ENCODE results near the gene RB1. TPM values are rescaled to one million over a fixed set of nuclear protein-coding genes. Genes with fewer than 3 reads are reported as not detected.
A peak's percentile ranks its signal among the peaks of the same experiment; 100 is the strongest.

Gene RB1
- total RNA-seq, 2 donors from 2014 or later, result 18.7 to 20.1 TPM

DNA sequence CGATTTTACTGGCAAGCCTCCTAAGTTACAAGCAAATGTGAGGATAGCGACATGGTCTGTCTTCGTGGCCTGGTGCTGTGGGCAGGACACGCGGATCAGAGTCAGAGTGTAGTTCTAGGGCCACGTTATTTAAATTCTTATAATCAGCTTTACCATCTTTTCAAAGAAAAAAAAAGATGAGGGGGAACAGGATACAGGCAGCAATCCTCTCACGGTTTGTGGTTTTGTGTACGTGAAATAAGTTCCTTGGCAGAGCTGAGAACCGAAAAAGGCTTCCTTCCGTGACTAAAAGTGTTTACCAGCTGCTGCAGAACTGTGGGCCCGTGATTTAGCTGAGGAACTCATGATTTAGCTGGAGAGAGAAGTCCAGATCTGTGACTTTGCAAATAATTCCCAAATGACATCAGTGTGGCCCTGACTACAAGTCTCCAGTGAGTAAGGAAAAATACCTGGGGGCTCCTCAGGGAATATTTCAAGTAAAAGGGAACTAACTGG lies 202.1 kb downstream of the RB1 start:
- no peaks in the 10 kb centered on the region for H3K9me3 ChIP-seq (ENCODE audit: control insufficient read depth, low read length)
- Mint-ChIP-seq H3K9me3 (no peaks in the 10 kb centered on the region), H3K4me1 (peaks cover 19% of the 10 kb centered on the region), H3K27ac (no peak overlapping the region), H3K27me3 (ENCODE audit: insufficient read depth) (peaks cover 44% of the 10 kb centered on the region), H3K4me3 (no peak overlapping the region), H3K36me3 (ENCODE audit: low read depth) (no peaks in the 10 kb centered on the region)
- H3K9ac ChIP-seq (ENCODE audit: extremely low read depth, low read length, poor library complexity, severe bottlenecking), result no peak overlapping the region
- H3K27ac ChIP-seq (ENCODE audit: low read depth, low read length), result no peak overlapping the region
- no peaks in the 10 kb centered on the region for H3K4me1 ChIP-seq (ENCODE audit: control insufficient read depth, insufficient read depth, low read length)
- 90 to 95% methylated on average over 6 to 11 of the region's 11 CpGs for WGBS, 2 experiments (ENCODE audit: insufficient coverage in 1 of 2, insufficient read length in 1 of 2)
- H3K4me3 ChIP-seq (ENCODE audit: low read length), result no peak overlapping the region
- H3K36me3 ChIP-seq (ENCODE audit: control insufficient read depth, insufficient read depth, low read length), result no peaks in the 10 kb centered on the region
- no peak for DNase-seq
- TF ChIP-seq, protein P1, sequence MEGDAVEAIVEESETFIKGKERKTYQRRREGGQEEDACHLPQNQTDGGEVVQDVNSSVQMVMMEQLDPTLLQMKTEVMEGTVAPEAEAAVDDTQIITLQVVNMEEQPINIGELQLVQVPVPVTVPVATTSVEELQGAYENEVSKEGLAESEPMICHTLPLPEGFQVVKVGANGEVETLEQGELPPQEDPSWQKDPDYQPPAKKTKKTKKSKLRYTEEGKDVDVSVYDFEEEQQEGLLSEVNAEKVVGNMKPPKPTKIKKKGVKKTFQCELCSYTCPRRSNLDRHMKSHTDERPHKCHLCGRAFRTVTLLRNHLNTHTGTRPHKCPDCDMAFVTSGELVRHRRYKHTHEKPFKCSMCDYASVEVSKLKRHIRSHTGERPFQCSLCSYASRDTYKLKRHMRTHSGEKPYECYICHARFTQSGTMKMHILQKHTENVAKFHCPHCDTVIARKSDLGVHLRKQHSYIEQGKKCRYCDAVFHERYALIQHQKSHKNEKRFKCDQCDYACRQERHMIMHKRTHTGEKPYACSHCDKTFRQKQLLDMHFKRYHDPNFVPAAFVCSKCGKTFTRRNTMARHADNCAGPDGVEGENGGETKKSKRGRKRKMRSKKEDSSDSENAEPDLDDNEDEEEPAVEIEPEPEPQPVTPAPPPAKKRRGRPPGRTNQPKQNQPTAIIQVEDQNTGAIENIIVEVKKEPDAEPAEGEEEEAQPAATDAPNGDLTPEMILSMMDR (conservative IDR thresholded peaks at IDR 0.05), result no peak
- peaks cover 40% of the 10 kb centered on the region for H3K27me3 ChIP-seq (ENCODE audit: control insufficient read depth, insufficient read depth, low read length, poor library complexity, severe bottlenecking)

DNA sequence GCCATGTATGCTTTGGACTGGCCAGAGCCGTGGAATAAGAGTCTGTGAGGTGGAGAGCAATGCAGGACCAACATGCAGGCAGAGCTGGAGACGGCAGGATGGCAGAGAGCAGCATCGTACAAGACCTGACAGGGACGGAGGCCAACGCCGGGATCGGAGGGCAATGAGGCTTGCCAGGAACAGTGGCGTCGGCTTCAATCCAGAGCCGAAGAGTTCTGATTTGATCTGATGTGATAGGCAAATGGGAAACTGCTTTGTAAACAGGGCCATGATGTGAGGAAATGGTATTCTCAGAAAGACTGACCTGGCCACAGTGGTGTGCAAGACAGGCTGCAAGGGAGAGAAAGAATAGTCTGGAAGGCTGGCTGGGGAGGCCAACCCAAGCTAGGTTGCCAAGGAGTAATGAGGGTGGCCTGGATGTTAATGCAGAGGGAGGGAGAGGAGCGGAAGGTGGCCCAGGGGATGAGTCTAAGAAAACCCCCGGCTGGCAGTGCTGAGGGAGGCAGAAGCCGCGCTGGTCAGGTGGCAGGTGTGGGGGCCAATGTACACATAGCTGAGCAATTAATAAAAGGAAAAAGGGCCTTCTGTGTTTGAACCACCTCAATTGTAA lies 202.6 kb downstream of the RB1 start:
- TF ChIP-seq, protein P1 (conservative IDR thresholded peaks at IDR 0.05), result no peak
- H3K36me3 Mint-ChIP-seq (ENCODE audit: low read depth), result no peaks in the 10 kb centered on the region
- H3K9me3 ChIP-seq (ENCODE audit: control insufficient read depth, low read length), result no peaks in the 10 kb centered on the region
- H3K27me3 ChIP-seq (ENCODE audit: control insufficient read depth, insufficient read depth, low read length, poor library complexity, severe bottlenecking), result peaks cover 44% of the 10 kb centered on the region
- H3K4me3 Mint-ChIP-seq, result no peak overlapping the region
- WGBS, 2 experiments (ENCODE audit: insufficient coverage in 1 of 2, insufficient read length in 1 of 2), result 94 to 95% methylated on average over 10 to 14 of the region's 14 CpGs
- H3K36me3 ChIP-seq (ENCODE audit: control insufficient read depth, insufficient read depth, low read length), result no peaks in the 10 kb centered on the region
- H3K4me1 ChIP-seq (ENCODE audit: control insufficient read depth, insufficient read depth, low read length), result no peaks in the 10 kb centered on the region
- peaks cover 17% of the 10 kb centered on the region for H3K4me1 Mint-ChIP-seq
- H3K9me3 Mint-ChIP-seq, result no peaks in the 10 kb centered on the region
- no peak overlapping the region for H3K9ac ChIP-seq (ENCODE audit: extremely low read depth, low read length, poor library complexity, severe bottlenecking)
- H3K27ac ChIP-seq (ENCODE audit: low read depth, low read length), result no peak overlapping the region
- peaks cover 46% of the 10 kb centered on the region for H3K27me3 Mint-ChIP-seq (ENCODE audit: insufficient read depth)
- H3K27ac Mint-ChIP-seq, result peak overlapping the region; percentile 32
- no peak for DNase-seq
- no peak overlapping the region for H3K4me3 ChIP-seq (ENCODE audit: low read length)

DNA sequence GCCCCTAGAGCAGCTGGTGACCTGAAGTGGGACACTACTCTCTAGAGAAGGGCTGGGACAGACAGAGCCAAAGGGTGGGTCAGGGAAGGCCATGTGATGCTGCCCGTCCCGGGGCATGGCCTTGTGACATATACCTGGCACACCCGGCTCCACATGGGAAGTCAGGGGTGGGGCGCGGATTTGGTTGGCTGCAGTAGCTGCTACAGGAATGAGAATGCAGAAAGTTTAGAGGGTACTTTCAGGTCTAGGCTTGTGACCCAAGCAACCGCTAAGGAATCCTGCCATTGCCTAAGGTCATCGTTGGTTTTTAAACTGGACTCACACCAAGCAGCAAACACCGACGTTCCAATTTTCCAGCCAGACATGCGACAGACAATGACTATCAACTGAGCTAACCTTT lies 203.5 kb downstream of the RB1 start:
- Histone ChIP-seq H3K9ac (ENCODE audit: extremely low read depth, low read length, poor library complexity, severe bottlenecking) (no peak overlapping the region), H3K4me3 (ENCODE audit: low read length) (no peak overlapping the region), H3K27ac (ENCODE audit: low read depth, low read length) (no peak overlapping the region), H3K36me3 (ENCODE audit: control insufficient read depth, insufficient read depth, low read length) (no peaks in the 10 kb centered on the region), H3K4me1 (ENCODE audit: control insufficient read depth, insufficient read depth, low read length) (no peaks in the 10 kb centered on the region), H3K27me3 (ENCODE audit: control insufficient read depth, insufficient read depth, low read length, poor library complexity, severe bottlenecking) (peaks cover 52% of the 10 kb centered on the region), H3K9me3 (ENCODE audit: control insufficient read depth, low read length) (no peaks in the 10 kb centered on the region)
- H3K9me3 Mint-ChIP-seq, result no peaks in the 10 kb centered on the region
- peaks cover 54% of the 10 kb centered on the region for H3K27me3 Mint-ChIP-seq (ENCODE audit: insufficient read depth)
- H3K27ac Mint-ChIP-seq, result no peak overlapping the region
- WGBS, 2 experiments (ENCODE audit: insufficient coverage in 1 of 2, insufficient read length in 1 of 2), result 94 to 96% methylated on average over 9 to 10 of the region's 10 CpGs
- TF ChIP-seq, protein P1 (conservative IDR thresholded peaks at IDR 0.05), result no peak
- H3K36me3 Mint-ChIP-seq (ENCODE audit: low read depth), result peaks cover 3% of the 10 kb centered on the region
- H3K4me1 Mint-ChIP-seq, result peaks cover 17% of the 10 kb centered on the region
- no peak overlapping the region for H3K4me3 Mint-ChIP-seq
- DNase-seq, result no peak
